ENCODE measurements around the gene TGM3.

TGM3 gene

DNA sequence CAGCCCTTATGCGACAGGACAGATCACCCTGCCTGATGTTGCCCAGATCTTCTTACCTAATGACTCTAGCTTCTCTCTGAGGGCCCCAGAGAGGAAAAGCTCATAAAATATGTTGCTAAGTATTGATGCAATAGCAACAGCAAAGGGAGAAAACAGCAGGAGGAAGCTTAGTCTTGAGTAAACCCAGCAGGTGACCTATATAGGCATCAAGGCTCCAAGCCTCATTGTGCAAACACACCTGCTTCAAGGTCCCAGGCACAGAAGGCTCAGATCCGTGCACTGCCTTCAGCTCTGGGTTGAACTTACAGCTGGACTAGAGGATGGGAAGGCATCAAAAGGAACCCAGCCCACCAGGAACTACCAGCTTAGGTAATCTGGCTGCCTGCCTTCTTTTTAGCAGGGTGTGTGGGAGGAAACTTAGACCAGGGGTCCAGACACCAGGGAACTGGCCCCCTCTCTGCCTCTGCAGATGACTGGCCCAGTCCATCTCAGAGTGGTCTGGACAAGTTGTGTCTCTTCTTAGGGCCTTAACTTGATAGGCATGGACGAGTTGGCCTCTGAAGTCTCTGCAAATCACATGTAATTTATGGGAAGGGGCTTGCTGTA, 34.4 kb downstream of the TGM3 start:
- Histone ChIP-seq H3K27me3 (ENCODE audit: insufficient read depth, poor library complexity, severe bottlenecking) (peaks cover 12% of the 10 kb centered on the region), H3K9me3 (ENCODE audit: severe bottlenecking) (no peaks in the 10 kb centered on the region)

GRCh38 chr20:2331106-2331505, 35.3 kb downstream of the TGM3 start:
- Histone ChIP-seq H3K4me3 (ENCODE audit: severe bottlenecking) (no peak overlapping the region), H3K27me3 (ENCODE audit: insufficient read depth, poor library complexity, severe bottlenecking) (peaks cover 10% of the 10 kb centered on the region), H3K36me3 (ENCODE audit: low read depth) (no peaks in the 10 kb centered on the region), H3K9me3 (ENCODE audit: severe bottlenecking) (no peaks in the 10 kb centered on the region), H3K4me1 (ENCODE audit: insufficient read depth, poor library complexity, severe bottlenecking) (no peaks in the 10 kb centered on the region), H3K27ac (ENCODE audit: poor library complexity, severe bottlenecking) (no peak overlapping the region)
- TF ChIP-seq, protein P1, sequence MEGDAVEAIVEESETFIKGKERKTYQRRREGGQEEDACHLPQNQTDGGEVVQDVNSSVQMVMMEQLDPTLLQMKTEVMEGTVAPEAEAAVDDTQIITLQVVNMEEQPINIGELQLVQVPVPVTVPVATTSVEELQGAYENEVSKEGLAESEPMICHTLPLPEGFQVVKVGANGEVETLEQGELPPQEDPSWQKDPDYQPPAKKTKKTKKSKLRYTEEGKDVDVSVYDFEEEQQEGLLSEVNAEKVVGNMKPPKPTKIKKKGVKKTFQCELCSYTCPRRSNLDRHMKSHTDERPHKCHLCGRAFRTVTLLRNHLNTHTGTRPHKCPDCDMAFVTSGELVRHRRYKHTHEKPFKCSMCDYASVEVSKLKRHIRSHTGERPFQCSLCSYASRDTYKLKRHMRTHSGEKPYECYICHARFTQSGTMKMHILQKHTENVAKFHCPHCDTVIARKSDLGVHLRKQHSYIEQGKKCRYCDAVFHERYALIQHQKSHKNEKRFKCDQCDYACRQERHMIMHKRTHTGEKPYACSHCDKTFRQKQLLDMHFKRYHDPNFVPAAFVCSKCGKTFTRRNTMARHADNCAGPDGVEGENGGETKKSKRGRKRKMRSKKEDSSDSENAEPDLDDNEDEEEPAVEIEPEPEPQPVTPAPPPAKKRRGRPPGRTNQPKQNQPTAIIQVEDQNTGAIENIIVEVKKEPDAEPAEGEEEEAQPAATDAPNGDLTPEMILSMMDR (IDR thresholded peaks at IDR 0.05; ENCODE audit: poor library complexity, severe bottlenecking) = no peak
- DNase-seq (ENCODE audit: low spot score) (no peak), ATAC-seq (ENCODE audit: low read depth) (no peak)

More for the DNA sequence above, 34.4 kb downstream of the TGM3 start:
- no peak overlapping the region for H3K4me3 ChIP-seq (ENCODE audit: severe bottlenecking)
- no peak for DNase-seq (ENCODE audit: low spot score)
- H3K36me3 ChIP-seq (ENCODE audit: low read depth) = no peaks in the 10 kb centered on the region
- H3K4me1 ChIP-seq (ENCODE audit: insufficient read depth, poor library complexity, severe bottlenecking) = no peaks in the 10 kb centered on the region
- TF ChIP-seq, protein P1 (IDR thresholded peaks at IDR 0.05; ENCODE audit: poor library complexity, severe bottlenecking) = no peak
- H3K27ac ChIP-seq (ENCODE audit: poor library complexity, severe bottlenecking) = no peak overlapping the region
- ATAC-seq (ENCODE audit: low read depth) = no peak

DNA sequence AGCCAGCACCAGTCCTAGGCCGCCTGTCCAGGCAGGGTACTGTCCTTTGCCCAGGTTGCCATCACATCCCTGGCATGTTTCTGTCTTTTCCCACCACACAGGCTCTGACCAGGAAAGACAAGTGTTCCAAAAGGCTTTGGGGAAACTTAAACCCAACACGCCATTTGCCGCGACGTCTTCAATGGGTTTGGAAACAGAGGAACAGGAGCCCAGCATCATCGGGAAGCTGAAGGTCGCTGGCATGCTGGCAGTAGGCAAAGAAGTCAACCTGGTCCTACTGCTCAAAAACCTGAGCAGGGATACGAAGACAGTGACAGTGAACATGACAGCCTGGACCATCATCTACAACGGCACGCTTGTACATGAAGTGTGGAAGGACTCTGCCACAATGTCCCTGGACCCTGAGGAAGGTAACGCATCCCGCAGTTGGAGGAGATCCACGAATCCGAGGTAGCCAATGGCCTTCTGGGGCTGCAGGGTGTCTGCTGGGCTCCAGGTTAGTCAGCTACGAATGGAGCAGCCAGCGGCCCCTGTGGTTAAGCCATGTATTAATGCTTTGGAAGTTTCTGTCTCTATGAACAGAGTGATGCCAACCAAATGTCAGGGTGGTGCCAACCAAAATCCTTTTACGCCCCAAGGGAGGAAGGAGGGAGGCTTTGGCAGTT, 36.2 kb downstream of the TGM3 start:
- TF ChIP-seq, protein P1 (IDR thresholded peaks at IDR 0.05; ENCODE audit: poor library complexity, severe bottlenecking) = no peak
- H3K4me3 ChIP-seq (ENCODE audit: severe bottlenecking) = no peak overlapping the region
- no peak for ATAC-seq (ENCODE audit: low read depth)
- H3K4me1 ChIP-seq (ENCODE audit: insufficient read depth, poor library complexity, severe bottlenecking) = no peaks in the 10 kb centered on the region
- no peaks in the 10 kb centered on the region for H3K36me3 ChIP-seq (ENCODE audit: low read depth)
- H3K27me3 ChIP-seq (ENCODE audit: insufficient read depth, poor library complexity, severe bottlenecking) = peaks cover 10% of the 10 kb centered on the region
- no peak overlapping the region for H3K27ac ChIP-seq (ENCODE audit: poor library complexity, severe bottlenecking)
- no peak for DNase-seq (ENCODE audit: low spot score)
- H3K9me3 ChIP-seq (ENCODE audit: severe bottlenecking) = no peaks in the 10 kb centered on the region

GRCh38 chr20:2332711-2333110, 36.9 kb downstream of the TGM3 start:
- Histone ChIP-seq H3K4me3 (ENCODE audit: severe bottlenecking) (no peak overlapping the region), H3K9me3 (ENCODE audit: severe bottlenecking) (no peaks in the 10 kb centered on the region), H3K27ac (ENCODE audit: poor library complexity, severe bottlenecking) (no peak overlapping the region), H3K36me3 (ENCODE audit: low read depth) (no peaks in the 10 kb centered on the region), H3K27me3 (ENCODE audit: insufficient read depth, poor library complexity, severe bottlenecking) (peaks cover 11% of the 10 kb centered on the region), H3K4me1 (ENCODE audit: insufficient read depth, poor library complexity, severe bottlenecking) (no peaks in the 10 kb centered on the region)
- no peak for DNase-seq (ENCODE audit: low spot score)
- no peak for ATAC-seq (ENCODE audit: low read depth)
- TF ChIP-seq, protein P1 (IDR thresholded peaks at IDR 0.05; ENCODE audit: poor library complexity, severe bottlenecking) = no peak

DNA sequence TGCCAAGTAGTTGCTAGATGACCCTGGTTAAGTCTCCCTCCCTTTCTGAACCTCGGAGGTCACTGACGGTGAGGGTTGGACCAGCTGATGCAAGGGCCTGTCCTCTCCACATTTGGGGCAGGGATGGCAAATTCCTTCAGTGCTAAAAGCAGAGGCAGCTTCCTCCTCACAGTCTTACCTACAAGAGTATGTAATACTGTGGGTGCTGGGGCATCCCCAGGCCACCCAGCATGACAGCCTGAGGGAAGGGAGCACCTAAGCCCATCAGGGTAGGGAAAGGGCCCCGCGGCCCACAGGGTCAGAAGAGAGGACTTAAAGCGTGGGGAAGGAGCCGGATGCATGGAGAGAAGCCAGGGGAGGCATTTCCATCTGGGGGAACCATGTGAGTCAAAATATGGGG, 38.0 kb downstream of the TGM3 start:
- ATAC-seq (ENCODE audit: low read depth) (no peak), DNase-seq (ENCODE audit: low spot score) (no peak)
- TF ChIP-seq, protein P1 (IDR thresholded peaks at IDR 0.05; ENCODE audit: poor library complexity, severe bottlenecking) = no peak
- H3K27me3 ChIP-seq (ENCODE audit: insufficient read depth, poor library complexity, severe bottlenecking) = peaks cover 18% of the 10 kb centered on the region
- no peaks in the 10 kb centered on the region for H3K4me1 ChIP-seq (ENCODE audit: insufficient read depth, poor library complexity, severe bottlenecking)
- H3K4me3 ChIP-seq (ENCODE audit: severe bottlenecking) = no peak overlapping the region
- H3K9me3 ChIP-seq (ENCODE audit: severe bottlenecking) = no peaks in the 10 kb centered on the region
- no peaks in the 10 kb centered on the region for H3K36me3 ChIP-seq (ENCODE audit: low read depth)
- no peak overlapping the region for H3K27ac ChIP-seq (ENCODE audit: poor library complexity, severe bottlenecking)
